ENCODE data around the gene CHST8.
A peak's percentile ranks its signal among the peaks of the same experiment; 100 is the strongest.

CHST8 gene

DNA sequence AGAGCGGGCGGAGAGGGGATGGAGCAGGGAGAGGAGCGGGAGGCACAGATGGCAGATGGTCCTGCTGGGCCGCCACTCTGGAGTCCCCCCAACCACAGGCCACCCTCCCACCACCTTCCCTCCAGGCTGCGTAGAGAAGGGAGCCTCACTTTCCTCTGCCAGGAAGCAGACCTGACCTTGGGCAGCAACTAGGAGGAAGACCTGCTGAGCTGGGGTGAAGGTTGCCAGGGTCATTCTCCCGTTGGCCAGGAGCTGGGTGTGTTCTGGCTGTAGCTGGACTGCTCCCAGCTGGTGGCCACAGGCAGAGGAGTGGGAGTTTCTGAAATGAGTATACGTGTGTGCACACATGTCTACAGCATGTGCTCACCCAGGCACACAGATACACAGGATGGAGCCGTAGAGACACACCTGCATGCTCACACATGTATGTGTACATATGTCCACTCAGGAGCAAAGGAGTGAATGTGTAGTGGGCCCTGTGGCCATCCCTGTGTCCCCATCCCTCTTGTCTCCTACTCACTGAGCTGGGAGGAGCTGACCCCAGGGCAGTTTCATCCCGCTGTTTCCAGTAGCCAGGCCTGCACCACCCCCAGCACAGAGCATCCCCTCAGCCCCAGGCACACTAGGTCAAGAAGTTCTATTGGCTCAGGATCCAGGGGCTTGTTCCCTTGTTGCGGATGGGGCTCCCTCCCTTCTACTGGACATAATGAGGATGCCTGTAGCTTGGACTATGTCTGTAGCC lies 53.0 kb downstream of the CHST8 start:
- DNase-seq, result no peak
- ATAC-seq, result no peak

GRCh38 chr19:33675501-33676124 lies 53.9 kb downstream of the CHST8 start:
- no peak for ATAC-seq

DNA sequence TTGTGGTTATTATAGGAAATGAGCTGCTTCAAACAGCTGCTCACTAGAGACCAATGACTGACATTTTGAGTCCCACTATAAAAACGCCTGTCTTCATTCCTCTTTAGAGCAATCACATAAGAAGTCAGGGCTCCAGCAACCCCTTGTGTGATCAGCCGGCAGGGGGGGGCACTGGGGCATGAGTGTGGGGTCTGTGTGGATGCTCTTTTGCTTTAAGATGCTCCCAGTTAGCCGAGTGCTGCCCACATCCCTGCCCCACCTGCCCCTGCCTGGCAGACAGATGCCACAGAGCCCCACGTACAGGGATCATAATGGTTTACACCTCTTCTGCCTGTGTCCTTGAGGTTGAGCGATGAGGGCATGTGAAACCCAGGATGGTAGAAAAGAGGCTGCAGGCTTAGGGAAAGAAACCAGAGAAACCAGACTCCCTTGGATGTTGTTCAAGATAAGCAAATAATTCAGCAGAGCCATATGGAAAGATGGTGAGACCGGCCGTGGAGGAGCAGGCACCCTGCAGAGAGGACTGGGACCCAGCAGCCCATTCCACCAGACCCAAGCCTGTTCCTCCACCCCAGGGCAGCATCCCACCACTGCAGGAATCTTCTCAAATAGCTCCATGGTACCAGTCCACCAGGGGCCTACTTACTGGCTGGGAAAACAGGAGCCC lies 55.4 kb downstream of the CHST8 start:
- DNase-seq (no peak), ATAC-seq (no peak)

More at GRCh38 chr19:33675501-33676124, 53.9 kb downstream of the CHST8 start:
- no peak for DNase-seq

DNA sequence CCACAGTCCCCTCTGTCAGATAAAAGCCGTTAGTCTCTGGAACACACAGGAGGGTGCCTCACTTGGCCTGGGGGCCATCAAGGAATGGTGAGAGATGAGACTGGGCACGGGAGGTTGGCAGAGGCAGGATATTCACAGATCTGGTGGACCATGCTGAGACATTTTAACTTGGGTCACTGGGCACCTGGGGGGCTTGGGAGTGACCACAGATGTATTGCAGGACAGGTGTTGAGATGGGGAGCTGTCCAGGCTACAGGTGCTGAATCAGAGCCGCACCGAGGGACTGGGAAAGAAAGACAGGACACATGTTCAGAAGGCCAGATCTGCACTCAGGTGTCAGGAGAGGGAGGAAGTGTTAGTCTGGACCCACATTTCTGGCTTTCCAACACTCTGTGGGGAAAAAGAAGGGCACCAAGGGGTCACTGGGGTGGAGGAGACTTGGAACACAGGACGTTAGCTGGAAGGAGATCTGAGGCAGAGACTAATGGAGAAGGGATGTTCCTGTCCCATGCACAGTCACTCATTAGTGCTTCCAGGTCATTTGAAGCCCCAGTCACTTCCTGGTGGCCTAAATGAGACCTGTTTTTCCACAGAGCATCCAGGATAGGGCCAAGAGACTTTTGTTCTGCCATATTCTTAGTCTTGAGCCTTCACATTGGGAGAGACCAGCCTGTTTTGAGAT lies 56.1 kb downstream of the CHST8 start:
- no peak for ATAC-seq
- no peak for DNase-seq

DNA sequence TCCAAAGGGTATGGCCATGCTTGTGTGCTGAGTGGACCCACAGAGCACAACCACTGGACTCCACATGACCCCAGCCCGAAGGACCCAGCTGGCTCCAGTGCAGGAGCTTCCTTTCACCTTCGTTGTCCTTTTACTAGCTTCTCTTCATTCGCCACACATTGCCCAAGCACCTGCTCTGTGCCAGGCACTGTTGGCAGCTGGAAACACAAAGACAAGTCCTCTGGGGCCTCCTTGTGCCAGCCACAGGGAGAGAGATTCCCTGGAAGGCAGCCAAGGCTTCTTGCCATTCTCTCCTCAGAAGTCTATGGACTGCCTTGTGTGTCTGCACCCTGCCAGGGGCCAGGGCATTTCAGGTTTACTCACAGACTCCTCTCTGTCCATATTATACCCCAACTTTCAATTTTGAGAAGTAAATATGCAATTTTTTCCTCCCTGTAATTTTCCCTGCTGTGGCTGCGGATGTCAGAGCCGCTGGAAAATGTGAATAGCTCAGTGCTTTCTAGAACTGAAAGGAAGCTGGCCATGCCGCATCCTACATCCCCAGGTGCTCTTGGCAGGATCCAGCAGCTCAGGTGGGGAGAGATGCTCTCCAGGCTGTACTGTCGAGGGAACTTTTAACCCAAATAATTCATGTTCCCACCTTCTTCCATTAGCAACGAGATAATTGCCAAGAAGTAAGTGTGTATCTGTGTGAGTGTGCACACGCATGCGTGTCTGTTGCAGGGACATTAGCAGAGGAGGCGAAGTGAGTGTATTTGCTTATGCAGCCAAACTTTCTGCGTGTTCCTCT lies 57.2 kb downstream of the CHST8 start:
- ATAC-seq (no peak), DNase-seq (no peak)

GRCh38 chr19:33679696-33680095 lies 57.9 kb downstream of the CHST8 start:
- no peak for ATAC-seq

GRCh38 chr19:33681081-33681680 lies 59.4 kb downstream of the CHST8 start:
- ATAC-seq, result peak; percentile 33
- DNase-seq, result no peak

More at GRCh38 chr19:33679696-33680095, 57.9 kb downstream of the CHST8 start:
- DNase-seq, result no peak

DNA sequence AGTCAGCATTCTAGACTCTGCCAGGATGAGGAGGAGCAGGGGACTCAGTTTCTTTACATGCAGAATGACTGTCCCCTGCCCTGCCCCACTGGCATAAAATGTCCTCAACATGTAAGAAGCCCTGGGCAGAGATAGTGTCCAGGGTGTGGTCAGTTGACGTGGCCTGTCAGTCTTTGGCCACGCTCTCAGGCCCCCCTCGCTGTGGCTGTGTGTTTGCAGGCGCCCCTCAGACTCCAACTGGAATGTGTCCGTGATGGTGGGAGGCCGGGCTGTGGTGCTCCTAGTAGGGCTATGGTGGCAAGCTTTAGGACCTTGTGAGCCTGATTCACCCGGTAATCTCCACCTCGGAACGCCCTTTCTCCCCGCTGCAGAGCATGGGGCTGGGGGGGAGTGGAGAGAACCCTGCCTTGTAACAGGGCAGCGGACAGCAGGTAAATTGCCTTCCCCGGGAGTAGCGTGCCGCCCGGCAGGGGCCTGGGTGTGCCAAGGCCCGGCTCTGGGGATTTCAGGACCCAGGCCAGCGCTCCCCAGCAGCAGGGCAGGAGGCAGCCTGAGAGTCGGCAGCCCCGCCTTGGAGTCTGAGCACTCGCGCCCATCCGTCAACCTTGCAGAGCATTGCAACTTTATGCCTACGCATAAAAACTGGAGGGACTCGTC lies 62.3 kb downstream of the CHST8 start:
- DNase-seq, result no peak
- peak; percentile 30 for ATAC-seq

GRCh38 chr19:33684538-33685232 lies 62.9 kb downstream of the CHST8 start:
- DNase-seq (no peak), ATAC-seq (no peak)

DNA sequence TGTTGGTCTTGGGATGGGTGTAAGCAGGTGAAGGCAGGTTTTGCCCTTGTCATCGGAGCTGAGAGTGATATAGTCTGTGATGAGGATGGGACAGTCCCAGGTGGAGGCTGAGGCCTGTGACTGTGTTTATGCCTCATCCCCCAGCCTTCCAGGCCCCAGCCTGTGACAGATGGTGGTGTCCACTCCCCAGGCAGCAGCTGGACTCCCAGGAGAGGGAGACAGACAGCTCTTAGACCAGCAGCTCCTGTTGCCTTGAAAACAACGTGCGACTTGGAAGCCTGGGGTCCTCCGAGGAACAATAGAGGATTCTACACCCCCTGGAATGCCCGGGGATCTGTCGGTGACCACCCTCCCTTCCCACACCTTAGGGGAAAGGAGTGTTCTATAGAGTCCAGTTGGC lies 63.8 kb downstream of the CHST8 start:
- ATAC-seq (no peak), DNase-seq (no peak)

DNA sequence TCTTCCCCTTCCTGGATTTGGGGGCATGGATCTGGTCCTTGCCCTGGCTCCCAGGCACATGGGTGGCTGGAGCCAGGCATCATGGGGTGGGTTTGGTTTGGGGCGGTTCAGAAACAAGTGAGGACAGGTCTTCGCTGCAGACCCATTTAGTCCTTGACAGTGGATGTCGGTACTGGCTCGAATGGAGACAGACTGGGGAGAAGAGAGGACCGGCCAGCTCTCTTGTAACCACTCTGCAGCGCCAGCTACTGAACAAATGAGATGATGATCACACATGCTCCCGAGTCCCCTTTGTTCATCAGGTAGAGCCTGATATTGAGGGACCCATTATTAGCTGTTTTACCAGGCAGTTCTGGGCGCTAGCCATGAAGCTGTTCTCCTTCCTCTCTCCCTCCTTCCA lies 64.5 kb downstream of the CHST8 start:
- ATAC-seq (no peak), DNase-seq (no peak)

GRCh38 chr19:33686687-33687480 lies 65.1 kb downstream of the CHST8 start:
- DNase-seq, result no peak
- ATAC-seq, result no peak

DNA sequence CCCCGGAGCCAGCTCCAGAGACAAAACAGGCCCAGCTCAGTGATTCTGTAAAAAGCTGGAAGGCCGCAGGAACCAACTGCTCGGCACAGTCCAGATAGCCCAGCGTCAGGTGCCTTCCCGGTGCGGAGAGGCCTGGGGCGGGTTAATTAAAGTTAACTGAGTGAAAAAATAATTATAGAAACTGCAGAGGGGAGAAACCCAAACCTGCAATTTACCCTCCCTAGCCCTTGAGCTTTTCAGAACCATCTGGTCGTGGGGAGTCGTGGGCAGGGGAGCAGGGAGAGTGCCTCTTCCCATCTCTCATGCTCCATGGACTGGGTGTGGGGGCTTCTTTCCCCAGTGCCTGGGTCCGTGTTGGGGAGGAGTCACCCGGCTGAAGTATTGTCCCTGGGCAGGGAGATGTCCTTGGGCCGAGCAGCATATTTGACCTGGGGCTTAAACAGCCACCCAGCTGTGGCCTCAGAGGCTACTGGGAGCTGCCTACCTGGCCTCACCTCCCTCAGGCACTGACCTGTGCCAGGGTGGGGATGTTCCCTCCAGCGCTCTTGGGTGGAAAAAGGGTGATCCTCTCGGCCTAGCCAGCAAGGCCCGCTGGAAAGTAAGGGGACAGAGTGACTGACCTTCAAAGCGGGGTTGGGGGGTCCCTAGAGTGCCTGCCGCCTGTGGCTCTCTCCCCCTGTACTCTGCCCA lies 65.9 kb downstream of the CHST8 start:
- ATAC-seq (no peak), DNase-seq (no peak)

GRCh38 chr19:33688171-33688992 lies 66.6 kb downstream of the CHST8 start:
- ATAC-seq (no peak), DNase-seq (no peak)

GRCh38 chr19:33689138-33689746 lies 67.5 kb downstream of the CHST8 start:
- no peak for DNase-seq
- no peak for ATAC-seq

- DNase-seq (no peak), ATAC-seq (no peak)
Measured at GRCh38 chr19:33689868-33690267, 68.1 kb downstream of the CHST8 start.

- ATAC-seq, result no peak
- no peak for DNase-seq
Measured at GRCh38 chr19:33690378-33691029, 68.8 kb downstream of the CHST8 start.

Data from stimulated activated naive CD8-positive, alpha-beta T cell treated with anti-CD3 and anti-CD28 coated beads, Interleukin-15, Interleukin-2, amounts not matched to agents 100 U/mL and 50 U/mL, for 24 hours (primary cell).